HepG2 (cell line): ENCODE data around the gene RNASE13. TPM values are rescaled to one million over a fixed set of nuclear protein-coding genes. Genes with fewer than 3 reads are reported as not detected.

Experiments
- EZH2 ChIP-seq: conservative IDR thresholded peaks from 2 replicates; pipeline ENCODE4 v1.6.1; 2012; ENCODE audit warnings: mild to moderate bottlenecking, low read depth, low read length, moderate library complexity
- HDAC1 ChIP-seq: sonication (generic); formaldehyde crosslinking; IDR thresholded peaks from 2 replicates; pipeline ENCODE4 v1.5.1; 2020; ENCODE audit warnings: mild to moderate bottlenecking, missing genetic modification reagents
- HNRNPK ChIP-seq: fragments of 200-400 bp; formaldehyde crosslinking; IDR thresholded peaks from 2 replicates; pipeline ENCODE4 v1.6.1; 2018; ENCODE audit warnings: low read length, low read depth, moderate library complexity, mild to moderate bottlenecking; ENCODE audit not compliant: poor library complexity, severe bottlenecking
- HOXA5 ChIP-seq: sonication (generic); formaldehyde crosslinking; IDR thresholded peaks from 2 replicates; pipeline ENCODE4 v1.4.0; 2020; ENCODE audit warnings: missing genetic modification reagents
- KAT8 ChIP-seq: IDR thresholded peaks from 2 replicates; pipeline ENCODE4 v1.6.1; 2016; ENCODE audit warnings: missing genetic modification reagents, missing compliant biosample characterization
- KLF6 ChIP-seq: IDR thresholded peaks from 2 replicates; pipeline ENCODE4 v1.8.0; 2016; ENCODE audit warnings: missing biosample characterization, missing genetic modification reagents
- MEF2D ChIP-seq: sonication (generic); formaldehyde crosslinking; IDR thresholded peaks from 2 replicates; pipeline ENCODE4 v1.5.1; 2020; ENCODE audit warnings: mild to moderate bottlenecking, missing genetic modification reagents
- SAP130 ChIP-seq: IDR thresholded peaks from 2 replicates; pipeline ENCODE4 v1.6.1; 2016; ENCODE audit warnings: low read depth
- SP2 ChIP-seq: sonication (generic); formaldehyde crosslinking; IDR thresholded peaks from 2 replicates; pipeline ENCODE4 v1.5.1; 2020; ENCODE audit warnings: mild to moderate bottlenecking, missing genetic modification reagents
- TMF1 ChIP-seq: sonication (generic); formaldehyde crosslinking; IDR thresholded peaks from 2 replicates; pipeline ENCODE4 v1.8.1; 2022; ENCODE audit warnings: low read depth, missing genetic modification reagents
- ZMYM4 ChIP-seq: sonication (generic); formaldehyde crosslinking; IDR thresholded peaks from 2 replicates; pipeline ENCODE4 v1.8.1; 2023; ENCODE audit warnings: mild to moderate bottlenecking, missing genetic modification reagents
- ZNF562 ChIP-seq: sonication (generic); formaldehyde crosslinking; IDR thresholded peaks from 2 replicates; pipeline ENCODE4 v1.8.0; 2022; ENCODE audit warnings: missing genetic modification reagents, borderline replicate concordance
- ZNF572 ChIP-seq: sonication (generic); formaldehyde crosslinking; IDR thresholded peaks from 2 replicates; pipeline ENCODE4 v1.5.1; 2020; ENCODE audit warnings: mild to moderate bottlenecking, missing genetic modification reagents
- polyA plus RNA-seq, 8 experiments: library from polyadenylated mRNA; depleted of rRNA in 3 of 8; stranded (reverse) in 7 of 8; unstranded in 1 of 8; fragments of >200 nt; fragmentation: Illumina TruSeq in 4 of 8; extraction: Trizol in 4 of 8; gene quantifications; 2 replicates each; pipeline versions ENCODE4 v1.2.1 to v1.2.3, GENCODE V29; 2011 to 2016; ENCODE audit warnings: low read depth in 4 of 8, missing spikeins in 1 of 8, mixed read lengths in 1 of 8; ENCODE audit not compliant: insufficient read depth in 1 of 8
- total RNA-seq, 5 experiments: library from RNA; depleted of rRNA; stranded (reverse); fragments of >200 nt; fragmentation: Illumina TruSeq; extraction: Trizol; gene quantifications; 2 replicates each; pipeline ENCODE4 v1.2.3, GENCODE V29; 2016; ENCODE audit warnings: low read depth in 1 of 5
- TF ChIP-seq, protein P1 (sequence below): IDR thresholded peaks from 2 replicates; pipeline ENCODE4 v1.6.1; 2012; ENCODE audit warnings: low read depth, low read length, improper control_type of control experiment
- TF ChIP-seq, protein P2 (sequence below): sonication (generic); formaldehyde crosslinking; conservative IDR thresholded peaks from 2 replicates; pipeline ENCODE4 v1.5.0; 2020; ENCODE audit warnings: missing genetic modification reagents
- TF ChIP-seq, protein P3 (sequence below): sonication (generic); formaldehyde crosslinking; conservative IDR thresholded peaks from 2 replicates; pipeline ENCODE4 v1.4.0; 2020; ENCODE audit warnings: missing genetic modification reagents
- TF ChIP-seq, protein P4 (sequence below): sonication (generic); formaldehyde crosslinking; IDR thresholded peaks from 2 replicates; pipeline ENCODE4 v1.9.0; 2022; ENCODE audit warnings: missing genetic modification reagents, mild to moderate bottlenecking, borderline replicate concordance
- TF ChIP-seq, protein P5 (sequence below): sonication (generic); formaldehyde crosslinking; IDR thresholded peaks from 2 replicates; pipeline ENCODE4 v1.4.0; 2020; ENCODE audit warnings: mild to moderate bottlenecking, missing genetic modification reagents
- TF ChIP-seq, protein P6 (sequence below): sonication (generic); formaldehyde crosslinking; IDR thresholded peaks from 2 replicates; pipeline ENCODE4 v1.4.0; 2020; ENCODE audit warnings: low read depth, mild to moderate bottlenecking, missing genetic modification reagents
- TF ChIP-seq, protein P7 (sequence below), 2 experiments: fragments of 450-650 bp in 1 of 2; sonication (generic) in 1 of 2; formaldehyde crosslinking; IDR thresholded peaks; 2 replicates each; pipeline versions ENCODE4 v1.5.0 to v1.8.0; 2020 to 2022; ENCODE audit warnings: mild to moderate bottlenecking in 1 of 2, missing genetic modification reagents in 1 of 2

The RNASE13 gene
- total and polyA plus RNA-seq, 2 of the 13 experiments (the other 11 are each of a cell fraction or from before 2014, with no cell fraction given): 1.0 TPM; not detected in 1

DNA sequence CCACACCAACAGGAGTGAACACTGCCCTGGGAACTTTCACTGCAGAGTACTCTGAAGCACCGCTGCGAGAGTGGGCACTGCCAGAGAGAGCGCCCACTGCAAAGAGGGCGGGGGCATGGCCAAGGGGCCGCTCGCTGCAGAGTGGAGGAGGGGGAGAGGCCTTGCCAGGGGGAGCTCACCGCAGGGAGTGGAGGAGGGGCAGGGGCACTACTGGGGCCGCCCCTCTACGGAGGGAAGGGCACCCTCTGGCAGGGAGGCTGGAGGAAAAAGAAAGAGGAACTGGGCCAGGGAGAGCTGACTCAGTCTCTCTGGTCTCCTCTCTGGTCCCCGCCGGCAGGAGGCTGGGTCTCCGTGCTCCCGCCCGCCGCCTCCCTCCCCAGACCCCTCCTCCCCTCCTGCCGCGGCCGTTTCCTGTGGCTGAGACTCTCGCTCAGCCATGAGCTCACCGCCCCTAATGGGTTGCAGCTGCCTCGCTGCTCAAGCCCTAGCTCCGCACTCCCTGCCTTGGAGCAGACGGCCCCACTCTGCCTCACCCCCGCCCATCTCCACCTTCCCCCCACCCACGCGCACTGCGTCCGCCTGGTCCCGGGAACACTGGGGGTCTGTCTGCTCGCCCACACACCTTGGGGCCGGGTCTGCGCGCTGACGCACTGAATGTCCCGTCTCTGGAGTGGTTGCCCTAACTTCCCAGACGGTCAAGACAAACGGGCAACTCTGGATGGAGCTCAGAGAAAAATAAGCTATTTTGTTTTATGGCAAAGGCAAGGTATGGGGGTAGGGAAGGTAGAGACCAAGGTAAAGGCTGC, 36.8 kb upstream of the RNASE13 start (continued):
- TF ChIP-seq, protein P1, sequence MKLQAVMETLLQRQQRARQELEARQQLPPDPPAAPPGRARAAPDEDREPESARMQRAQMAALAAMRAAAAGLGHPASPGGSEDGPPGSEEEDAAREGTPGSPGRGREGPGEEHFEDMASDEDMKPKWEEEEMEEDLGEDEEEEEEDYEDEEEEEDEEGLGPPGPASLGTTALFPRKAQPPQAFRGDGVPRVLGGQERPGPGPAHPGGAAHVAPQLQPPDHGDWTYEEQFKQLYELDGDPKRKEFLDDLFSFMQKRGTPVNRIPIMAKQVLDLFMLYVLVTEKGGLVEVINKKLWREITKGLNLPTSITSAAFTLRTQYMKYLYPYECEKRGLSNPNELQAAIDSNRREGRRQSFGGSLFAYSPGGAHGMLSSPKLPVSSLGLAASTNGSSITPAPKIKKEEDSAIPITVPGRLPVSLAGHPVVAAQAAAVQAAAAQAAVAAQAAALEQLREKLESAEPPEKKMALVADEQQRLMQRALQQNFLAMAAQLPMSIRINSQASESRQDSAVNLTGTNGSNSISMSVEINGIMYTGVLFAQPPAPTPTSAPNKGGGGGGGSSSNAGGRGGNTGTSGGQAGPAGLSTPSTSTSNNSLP: no peak
- TF ChIP-seq MEF2D (CRISPR knock-in tag): peak; percentile 17; the same call in 1 of the 2 replicates
- TF ChIP-seq ZNF572 (CRISPR knock-in tag): 0 out of 2 replicates have a peak, but pooled peaks have one; percentile 65
- TF ChIP-seq TMF1: 0 out of 2 replicates have a peak, but pooled peaks have one; percentile 41
- TF ChIP-seq, protein P2, sequence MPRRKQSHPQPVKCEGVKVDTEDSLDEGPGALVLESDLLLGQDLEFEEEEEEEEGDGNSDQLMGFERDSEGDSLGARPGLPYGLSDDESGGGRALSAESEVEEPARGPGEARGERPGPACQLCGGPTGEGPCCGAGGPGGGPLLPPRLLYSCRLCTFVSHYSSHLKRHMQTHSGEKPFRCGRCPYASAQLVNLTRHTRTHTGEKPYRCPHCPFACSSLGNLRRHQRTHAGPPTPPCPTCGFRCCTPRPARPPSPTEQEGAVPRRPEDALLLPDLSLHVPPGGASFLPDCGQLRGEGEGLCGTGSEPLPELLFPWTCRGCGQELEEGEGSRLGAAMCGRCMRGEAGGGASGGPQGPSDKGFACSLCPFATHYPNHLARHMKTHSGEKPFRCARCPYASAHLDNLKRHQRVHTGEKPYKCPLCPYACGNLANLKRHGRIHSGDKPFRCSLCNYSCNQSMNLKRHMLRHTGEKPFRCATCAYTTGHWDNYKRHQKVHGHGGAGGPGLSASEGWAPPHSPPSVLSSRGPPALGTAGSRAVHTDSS (CRISPR knock-in tag): no peak
- peak; percentile 81 for TF ChIP-seq HDAC1 (CRISPR knock-in tag)
- 0 out of 2 replicates have a peak, but pooled peaks have one; percentile 40 for TF ChIP-seq ZMYM4 (CRISPR knock-in tag)
- no peak for TF ChIP-seq ZNF562
- no peak for TF ChIP-seq HOXA5 (CRISPR knock-in tag)
- no peak for TF ChIP-seq HNRNPK
- TF ChIP-seq, protein P3, sequence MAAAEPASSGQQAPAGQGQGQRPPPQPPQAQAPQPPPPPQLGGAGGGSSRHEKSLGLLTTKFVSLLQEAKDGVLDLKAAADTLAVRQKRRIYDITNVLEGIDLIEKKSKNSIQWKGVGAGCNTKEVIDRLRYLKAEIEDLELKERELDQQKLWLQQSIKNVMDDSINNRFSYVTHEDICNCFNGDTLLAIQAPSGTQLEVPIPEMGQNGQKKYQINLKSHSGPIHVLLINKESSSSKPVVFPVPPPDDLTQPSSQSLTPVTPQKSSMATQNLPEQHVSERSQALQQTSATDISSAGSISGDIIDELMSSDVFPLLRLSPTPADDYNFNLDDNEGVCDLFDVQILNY (CRISPR knock-in tag): no peak
- TF ChIP-seq, protein P4, sequence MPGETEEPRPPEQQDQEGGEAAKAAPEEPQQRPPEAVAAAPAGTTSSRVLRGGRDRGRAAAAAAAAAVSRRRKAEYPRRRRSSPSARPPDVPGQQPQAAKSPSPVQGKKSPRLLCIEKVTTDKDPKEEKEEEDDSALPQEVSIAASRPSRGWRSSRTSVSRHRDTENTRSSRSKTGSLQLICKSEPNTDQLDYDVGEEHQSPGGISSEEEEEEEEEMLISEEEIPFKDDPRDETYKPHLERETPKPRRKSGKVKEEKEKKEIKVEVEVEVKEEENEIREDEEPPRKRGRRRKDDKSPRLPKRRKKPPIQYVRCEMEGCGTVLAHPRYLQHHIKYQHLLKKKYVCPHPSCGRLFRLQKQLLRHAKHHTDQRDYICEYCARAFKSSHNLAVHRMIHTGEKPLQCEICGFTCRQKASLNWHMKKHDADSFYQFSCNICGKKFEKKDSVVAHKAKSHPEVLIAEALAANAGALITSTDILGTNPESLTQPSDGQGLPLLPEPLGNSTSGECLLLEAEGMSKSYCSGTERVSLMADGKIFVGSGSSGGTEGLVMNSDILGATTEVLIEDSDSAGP (CRISPR knock-in tag): peak; percentile 74
- TF ChIP-seq, protein P5, sequence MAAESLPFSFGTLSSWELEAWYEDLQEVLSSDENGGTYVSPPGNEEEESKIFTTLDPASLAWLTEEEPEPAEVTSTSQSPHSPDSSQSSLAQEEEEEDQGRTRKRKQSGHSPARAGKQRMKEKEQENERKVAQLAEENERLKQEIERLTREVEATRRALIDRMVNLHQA: no peak
- TF ChIP-seq, protein P6, sequence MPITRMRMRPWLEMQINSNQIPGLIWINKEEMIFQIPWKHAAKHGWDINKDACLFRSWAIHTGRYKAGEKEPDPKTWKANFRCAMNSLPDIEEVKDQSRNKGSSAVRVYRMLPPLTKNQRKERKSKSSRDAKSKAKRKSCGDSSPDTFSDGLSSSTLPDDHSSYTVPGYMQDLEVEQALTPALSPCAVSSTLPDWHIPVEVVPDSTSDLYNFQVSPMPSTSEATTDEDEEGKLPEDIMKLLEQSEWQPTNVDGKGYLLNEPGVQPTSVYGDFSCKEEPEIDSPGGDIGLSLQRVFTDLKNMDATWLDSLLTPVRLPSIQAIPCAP: no peak
- no peak for TF ChIP-seq EZH2
- peak; percentile 38; the same call in 1 of the 2 replicates for TF ChIP-seq KLF6 (CRISPR knock-in tag)
- TF ChIP-seq SAP130 (CRISPR knock-in tag): 0 out of 2 replicates have a peak, but pooled peaks have one; percentile 44
- TF ChIP-seq SP2 (CRISPR knock-in tag): no peak
- TF ChIP-seq, protein P7, sequence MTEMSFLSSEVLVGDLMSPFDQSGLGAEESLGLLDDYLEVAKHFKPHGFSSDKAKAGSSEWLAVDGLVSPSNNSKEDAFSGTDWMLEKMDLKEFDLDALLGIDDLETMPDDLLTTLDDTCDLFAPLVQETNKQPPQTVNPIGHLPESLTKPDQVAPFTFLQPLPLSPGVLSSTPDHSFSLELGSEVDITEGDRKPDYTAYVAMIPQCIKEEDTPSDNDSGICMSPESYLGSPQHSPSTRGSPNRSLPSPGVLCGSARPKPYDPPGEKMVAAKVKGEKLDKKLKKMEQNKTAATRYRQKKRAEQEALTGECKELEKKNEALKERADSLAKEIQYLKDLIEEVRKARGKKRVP (CRISPR knock-in tag; IDR thresholded peaks at IDR 0.05): no peak
- TF ChIP-seq KAT8 (CRISPR knock-in tag): no peak
